Adrenal gland (tissue), 5 donors: ENCODE results near the gene ABI3BP.

ENCODE experiments used
- CTCF ChIP-seq, 6 experiments: fragments of 450-650 bp in 4 of 6; fragments of 200-600 bp in 2 of 6; sonication (generic) in 1 of 6; IDR thresholded peaks; 1 replicate in 5 of 6; 2 replicates in 1 of 6; pipeline versions ENCODE4 v1.5.1 to v1.8.0; 2016 to 2021; ENCODE audit warnings: antibody characterized with exemption in 6 of 6, mild to moderate bottlenecking in 2 of 6, moderate library complexity in 1 of 6
- POLR2A ChIP-seq, 2 donors: fragments of 450-650 bp; IDR thresholded peaks; one replicate each; pipeline ENCODE4 v1.6.1; 2017; ENCODE audit warnings: antibody characterized with exemption in 2 of 2, mild to moderate bottlenecking in 2 of 2, moderate library complexity in 1 of 2
- donor health status: DM: no; HTN: no; CAD: no.

DNA sequence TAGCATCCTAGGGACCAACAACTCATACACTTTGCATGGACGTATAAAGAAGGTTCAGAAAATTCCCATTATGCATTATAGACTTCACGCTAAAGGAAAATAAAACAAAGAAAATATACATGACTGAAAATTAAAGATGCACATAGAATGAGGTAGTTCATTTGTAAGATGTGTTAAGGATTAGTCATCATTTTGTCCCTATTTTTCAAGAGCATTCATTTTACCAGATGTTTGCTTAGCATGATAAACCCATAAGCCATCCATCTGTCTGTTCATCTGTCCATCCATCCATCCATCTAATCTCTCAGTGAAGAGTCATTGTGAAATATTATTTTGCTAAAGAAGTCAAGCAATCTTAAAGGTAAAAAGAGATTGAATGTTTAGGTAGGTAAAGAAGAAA is 203.6 kb downstream of the ABI3BP start:
- no peak for TF ChIP-seq POLR2A (IDR thresholded peaks at IDR 0.05)
- TF ChIP-seq CTCF (IDR thresholded peaks at IDR 0.05): no peak
